Lower leg skin (tissue), 3 donors: Measurements from ENCODE around the gene CFAP58.

Experiments
- CTCF ChIP-seq, 3 donors: fragments of 450-650 bp; IDR thresholded peaks; one replicate each; pipeline ENCODE4 v1.5.1; 2016; ENCODE audit warnings: antibody characterized with exemption in 3 of 3, mild to moderate bottlenecking in 3 of 3, moderate library complexity in 2 of 3
- POLR2A ChIP-seq, 2 donors: fragments of 450-650 bp; IDR thresholded peaks; one replicate each; pipeline ENCODE4 v1.6.1; 2016 to 2017; ENCODE audit warnings: antibody characterized with exemption in 2 of 2, mild to moderate bottlenecking in 1 of 2, moderate library complexity in 1 of 2

- no peak for TF ChIP-seq CTCF (IDR thresholded peaks at IDR 0.05)
- no peak for TF ChIP-seq POLR2A (IDR thresholded peaks at IDR 0.05)
These were observed 144.9 kb downstream of the CFAP58 start for GRCh38 chr10:104498347-104499081.
